Heart left ventricle (tissue), 13 donors: ENCODE data around the gene ZNF618.

ENCODE experiments used
- POLR2A ChIP-seq, 2 donors: fragments of 450-650 bp; IDR thresholded peaks; one replicate each; pipeline ENCODE4 v1.6.1; 2017; ENCODE audit warnings: antibody characterized with exemption in 2 of 2, mild to moderate bottlenecking in 2 of 2, moderate library complexity in 2 of 2
- TF ChIP-seq, protein P1 (sequence below), 12 donors: fragments of 200-600 bp; sonication (generic) in 4 of 12; IDR thresholded peaks; one replicate each; pipeline versions ENCODE4 v1.5.0 to v1.8.0; 2018 to 2022; ENCODE audit warnings: antibody characterized with exemption in 12 of 12, mild to moderate bottlenecking in 5 of 12
- donor health status: ischemic (EF 13 %, LVEDD 7.1; RV severe dilation, severe dysfunction).
- donor health status: DM: no; HTN: yes; CAD: no.
- donor health status: DM: no; HTN: no; CAD: no.
- donor health status: ischemic (EF 25% LVEDD 6.9; RV normal size, moderate dysfunction).
- donor health status: ischemic (EF 25% LVEDD 5.7; RV mildly dilated, moderate dysfunction).
- donor health status: ischemic (EF 35%, LVEDD 5.7; RV mildly dilated, moderate dysfunction).
- donor health status: nonischemic (EF 11% LVEDD 7.7; RV severe dilation, severe dysfunction).
- donor health status: DM: yes; HTN: yes; CAD: no.
- donor health status: PGD.
- donor health status: ischemic (EF 29% LVEDD 5.4; RV normal size, mild dysfunction).
- donor health status: nonischemic (EF 23%, LVEDD 6.1; RV moderate dilation, normal function).

GRCh38 chr9:113952676-113953075, 76.6 kb downstream of the ZNF618 start:
- TF ChIP-seq, protein P1, sequence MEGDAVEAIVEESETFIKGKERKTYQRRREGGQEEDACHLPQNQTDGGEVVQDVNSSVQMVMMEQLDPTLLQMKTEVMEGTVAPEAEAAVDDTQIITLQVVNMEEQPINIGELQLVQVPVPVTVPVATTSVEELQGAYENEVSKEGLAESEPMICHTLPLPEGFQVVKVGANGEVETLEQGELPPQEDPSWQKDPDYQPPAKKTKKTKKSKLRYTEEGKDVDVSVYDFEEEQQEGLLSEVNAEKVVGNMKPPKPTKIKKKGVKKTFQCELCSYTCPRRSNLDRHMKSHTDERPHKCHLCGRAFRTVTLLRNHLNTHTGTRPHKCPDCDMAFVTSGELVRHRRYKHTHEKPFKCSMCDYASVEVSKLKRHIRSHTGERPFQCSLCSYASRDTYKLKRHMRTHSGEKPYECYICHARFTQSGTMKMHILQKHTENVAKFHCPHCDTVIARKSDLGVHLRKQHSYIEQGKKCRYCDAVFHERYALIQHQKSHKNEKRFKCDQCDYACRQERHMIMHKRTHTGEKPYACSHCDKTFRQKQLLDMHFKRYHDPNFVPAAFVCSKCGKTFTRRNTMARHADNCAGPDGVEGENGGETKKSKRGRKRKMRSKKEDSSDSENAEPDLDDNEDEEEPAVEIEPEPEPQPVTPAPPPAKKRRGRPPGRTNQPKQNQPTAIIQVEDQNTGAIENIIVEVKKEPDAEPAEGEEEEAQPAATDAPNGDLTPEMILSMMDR (IDR thresholded peaks at IDR 0.05): no peak
- TF ChIP-seq POLR2A (IDR thresholded peaks at IDR 0.05): no peak
